ENCODE data around the gene SCLY. TPM values are rescaled to one million over a fixed set of nuclear protein-coding genes. Genes with fewer than 3 reads are reported as not detected.

SCLY gene, protein sequence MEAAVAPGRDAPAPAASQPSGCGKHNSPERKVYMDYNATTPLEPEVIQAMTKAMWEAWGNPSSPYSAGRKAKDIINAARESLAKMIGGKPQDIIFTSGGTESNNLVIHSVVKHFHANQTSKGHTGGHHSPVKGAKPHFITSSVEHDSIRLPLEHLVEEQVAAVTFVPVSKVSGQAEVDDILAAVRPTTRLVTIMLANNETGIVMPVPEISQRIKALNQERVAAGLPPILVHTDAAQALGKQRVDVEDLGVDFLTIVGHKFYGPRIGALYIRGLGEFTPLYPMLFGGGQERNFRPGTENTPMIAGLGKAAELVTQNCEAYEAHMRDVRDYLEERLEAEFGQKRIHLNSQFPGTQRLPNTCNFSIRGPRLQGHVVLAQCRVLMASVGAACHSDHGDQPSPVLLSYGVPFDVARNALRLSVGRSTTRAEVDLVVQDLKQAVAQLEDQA
- 16.6 and 19.7 TPM in 2 replicates for total RNA-seq
- 25.2 and 28.1 TPM in 2 replicates for polyA plus RNA-seq

DNA sequence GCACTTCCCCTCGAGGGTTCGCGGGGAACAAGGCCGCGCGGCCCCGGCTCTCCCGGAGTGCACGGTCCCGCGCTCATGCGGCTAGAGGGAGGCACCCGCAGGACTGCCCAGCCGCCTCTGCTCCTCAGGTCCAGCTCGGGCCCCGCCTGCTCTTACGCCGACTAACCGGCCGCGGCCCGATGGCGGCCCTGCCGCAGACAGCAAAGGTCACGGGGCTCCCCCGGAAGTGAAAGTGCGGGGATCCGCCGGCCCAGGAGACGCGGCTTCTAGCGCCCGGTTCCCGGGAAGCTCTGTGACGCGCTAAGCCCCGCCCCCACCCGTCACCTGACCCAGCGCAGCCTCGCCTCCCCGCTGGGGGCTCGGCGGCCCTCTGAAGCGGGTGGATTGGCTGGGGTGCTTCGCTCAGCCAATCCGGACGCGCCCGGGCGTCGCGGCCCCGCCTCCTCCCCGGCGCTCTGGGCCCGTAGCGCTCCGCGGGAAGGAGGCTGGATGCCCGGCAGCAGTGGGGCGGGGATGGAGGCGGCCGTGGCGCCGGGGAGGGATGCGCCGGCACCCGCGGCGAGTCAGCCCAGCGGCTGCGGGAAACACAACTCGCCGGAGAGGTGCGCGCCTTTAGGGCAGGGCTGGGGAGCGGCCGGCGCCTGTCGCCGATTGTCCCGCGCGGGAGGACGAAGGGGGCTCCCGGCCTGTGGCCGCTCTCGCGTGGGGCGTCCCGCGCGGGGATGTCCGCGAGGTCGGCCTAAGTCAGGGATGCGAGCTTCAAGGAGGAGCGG lies at the start of gene SCLY:
TSS of gene SCLY (plus strand) at position 460 of the 773 bp plus-strand sequence. CDS start at position 514, 54 bp downstream.
- Histone ChIP-seq H3K27ac (peak within 1 kb of the TSS; percentile 93), H3K9me3 (ENCODE audit: low read depth) (no peaks in the 10 kb centered on the region), H3K4me1 (ENCODE audit: low read depth) (peaks cover 4% of the 10 kb centered on the region), H3K27me3 (no peaks in the 10 kb centered on the region), H3K4me3 (peak within 1 kb of the TSS; percentile 72), H3K36me3 (peaks cover 6% of the 10 kb centered on the region)
- TF ChIP-seq CTCF (IDR thresholded peaks at IDR 0.05; ENCODE audit: low read depth, low read length), result no peak
- peak; percentile 98 to 99 for DNase-seq (ENCODE audit: low read depth in 1 of 2, low spot score in 1 of 2)

DNA sequence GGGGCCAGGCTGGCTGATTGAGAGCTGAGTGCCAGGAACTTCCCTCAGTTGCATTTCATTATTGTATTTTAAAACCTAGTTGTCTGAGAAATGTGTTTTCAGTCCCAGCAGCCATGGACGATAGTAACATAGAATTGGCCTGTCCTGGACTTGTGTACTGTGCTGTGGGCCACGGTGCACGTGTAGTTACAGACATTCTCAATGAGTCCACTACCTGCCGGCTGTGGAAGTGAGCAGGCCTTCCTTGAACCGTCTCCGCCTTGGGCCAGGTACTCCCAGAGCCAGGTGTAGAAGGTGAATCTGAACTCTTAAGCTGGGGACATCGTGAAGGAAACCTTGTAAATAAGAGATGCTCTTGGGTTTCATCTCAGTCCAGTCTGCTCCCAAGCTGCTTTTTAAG lies 47.0 kb upstream of the SCLY start:
- TF ChIP-seq CTCF (IDR thresholded peaks at IDR 0.05; ENCODE audit: low read depth, low read length), result no peak
- no peak overlapping the region for H3K4me3 ChIP-seq
- H3K36me3 ChIP-seq, result no peaks in the 10 kb centered on the region
- H3K4me1 ChIP-seq (ENCODE audit: low read depth), result peaks cover under 1% of the 10 kb centered on the region
- DNase-seq (ENCODE audit: low read depth in 1 of 2, low spot score in 1 of 2), result no peak
- H3K9me3 ChIP-seq (ENCODE audit: low read depth), result no peaks in the 10 kb centered on the region
- no peaks in the 10 kb centered on the region for H3K27me3 ChIP-seq
- H3K27ac ChIP-seq, result no peak overlapping the region

GRCh38 chr2:238015705-238016104 lies 45.1 kb upstream of the SCLY start:
- Histone ChIP-seq H3K9me3 (ENCODE audit: low read depth) (no peaks in the 10 kb centered on the region), H3K4me3 (no peak overlapping the region), H3K27me3 (no peaks in the 10 kb centered on the region), H3K27ac (no peak overlapping the region), H3K4me1 (ENCODE audit: low read depth) (no peaks in the 10 kb centered on the region), H3K36me3 (no peaks in the 10 kb centered on the region)
- peak; percentile 32 for TF ChIP-seq CTCF (IDR thresholded peaks at IDR 0.05; ENCODE audit: low read depth, low read length)
- no peak for DNase-seq (ENCODE audit: low read depth in 1 of 2, low spot score in 1 of 2)

GRCh38 chr2:238016526-238016925 lies 44.3 kb upstream of the SCLY start:
- H3K36me3 ChIP-seq, result no peaks in the 10 kb centered on the region
- DNase-seq (ENCODE audit: low read depth in 1 of 2, low spot score in 1 of 2), result no peak
- no peaks in the 10 kb centered on the region for H3K4me1 ChIP-seq (ENCODE audit: low read depth)
- TF ChIP-seq CTCF (IDR thresholded peaks at IDR 0.05; ENCODE audit: low read depth, low read length), result no peak
- no peak overlapping the region for H3K27ac ChIP-seq
- H3K4me3 ChIP-seq, result no peak overlapping the region
- no peaks in the 10 kb centered on the region for H3K9me3 ChIP-seq (ENCODE audit: low read depth)
- no peaks in the 10 kb centered on the region for H3K27me3 ChIP-seq

DNA sequence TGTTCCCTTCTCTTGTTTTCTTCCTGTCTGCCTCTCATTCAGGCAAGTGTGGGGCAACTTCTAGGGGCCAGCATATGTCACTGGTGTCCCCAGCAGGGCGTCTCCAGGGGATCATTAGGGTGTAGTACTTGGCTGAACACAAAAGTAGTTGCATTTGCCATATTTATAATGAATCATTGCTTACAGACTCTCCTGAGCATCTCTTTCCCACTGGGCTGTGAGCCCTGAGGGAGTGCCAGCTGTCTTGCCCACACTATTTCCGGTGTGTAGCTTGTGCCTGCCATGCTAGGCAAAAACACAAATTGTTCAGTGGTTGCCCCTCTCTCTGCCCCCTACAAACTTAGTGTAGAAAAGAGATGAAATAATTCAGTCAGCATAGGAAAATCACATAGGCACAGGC lies 40.8 kb upstream of the SCLY start:
- Histone ChIP-seq H3K36me3 (no peaks in the 10 kb centered on the region), H3K4me1 (ENCODE audit: low read depth) (no peaks in the 10 kb centered on the region), H3K27me3 (no peaks in the 10 kb centered on the region), H3K4me3 (no peak overlapping the region), H3K9me3 (ENCODE audit: low read depth) (no peaks in the 10 kb centered on the region), H3K27ac (no peak overlapping the region)
- no peak for DNase-seq (ENCODE audit: low read depth in 1 of 2, low spot score in 1 of 2)
- no peak for TF ChIP-seq CTCF (IDR thresholded peaks at IDR 0.05; ENCODE audit: low read depth, low read length)
